G401 (cell line): ENCODE measurements around the gene FAM193A. TPM values are rescaled to one million over a fixed set of nuclear protein-coding genes. Genes with fewer than 3 reads are reported as not detected.
"Not testable (repeated sequence)": the region's sequence is repeated elsewhere in the genome, so short reads cannot be mapped to it uniquely, and the experiment has no call there.

ENCODE experiments used
- DNase-seq: peaks from one replicate; pipeline ENCODE4 v3.0.0-alpha.2; 2015; ENCODE audit warnings: low spot score
- in situ Hi-C: cut with HindIII; loops from 2 replicates; pipeline ENCODE4 v1.10.0; 2016; ENCODE audit warnings: low sequenced_read_pairs, mixed read lengths
- total RNA-seq: library from RNA; depleted of rRNA; stranded (reverse); fragments of >200 nt; shearing (Covaris generic); gene quantifications from 2 replicates; pipeline ENCODE4 v1.2.3, GENCODE V29; 2014; rRNA removed

Gene FAM193A
- total RNA-seq: 14.5 and 26.2 TPM in 2 replicates

GRCh38 chr4:2536193-2537010 is at the start of gene FAM193A:
Gene FAM193A, plus strand, starts transcription at chr4:2536647. Its CDS starts 269 bp downstream, at chr4:2536916.
- in situ Hi-C loops: no loop called here
- peak; percentile 99 for DNase-seq

GRCh38 chr4:2486981-2487380 is 49.5 kb upstream of the FAM193A start:
- DNase-seq: no peak
- in situ Hi-C loops: no loop called here

GRCh38 chr4:2487632-2488031 is 48.8 kb upstream of the FAM193A start:
- in situ Hi-C loops: no loop called here
- DNase-seq: no peak

- in situ Hi-C loops: no loop called here
- DNase-seq: no peak
Measured at GRCh38 chr4:2489081-2489805, 47.2 kb upstream of the FAM193A start.

- peak; percentile 81 for DNase-seq
- in situ Hi-C loops: no loop called here
Measured at GRCh38 chr4:2489841-2490552, 46.5 kb upstream of the FAM193A start.

- in situ Hi-C loops: no loop called here
- no peak for DNase-seq
Measured at GRCh38 chr4:2492970-2493369, 43.5 kb upstream of the FAM193A start.

- DNase-seq: no peak
- in situ Hi-C loops: no loop called here
Measured at GRCh38 chr4:2494992-2495391, 41.5 kb upstream of the FAM193A start.

GRCh38 chr4:2497324-2497723 is 39.1 kb upstream of the FAM193A start:
- in situ Hi-C loops: no loop called here
- DNase-seq: no peak

- in situ Hi-C loops: no loop called here
- DNase-seq: no peak
Measured at GRCh38 chr4:2497931-2498330, 38.5 kb upstream of the FAM193A start.

- in situ Hi-C loops: no loop called here
- no peak for DNase-seq
Measured at GRCh38 chr4:2500547-2500946, 35.9 kb upstream of the FAM193A start.

GRCh38 chr4:2501034-2501594 is 35.3 kb upstream of the FAM193A start:
- in situ Hi-C loops: no loop called here

GRCh38 chr4:2503809-2504208 is 32.6 kb upstream of the FAM193A start:
- no peak for DNase-seq
- in situ Hi-C loops: no loop called here

More at GRCh38 chr4:2501034-2501594, 35.3 kb upstream of the FAM193A start:
- no peak for DNase-seq

GRCh38 chr4:2507259-2507658 is 29.2 kb upstream of the FAM193A start:
- DNase-seq: no peak
- in situ Hi-C loops: no loop called here

- in situ Hi-C loops: no loop called here
- no peak for DNase-seq
Measured at GRCh38 chr4:2507855-2508254, 28.6 kb upstream of the FAM193A start.

- no peak for DNase-seq
- in situ Hi-C loops: no loop called here
Measured at GRCh38 chr4:2510351-2511259, 25.8 kb upstream of the FAM193A start.

GRCh38 chr4:2511645-2512131 is 24.8 kb upstream of the FAM193A start:
- in situ Hi-C loops: no loop called here
- DNase-seq: no peak

GRCh38 chr4:2512396-2513135 is 23.9 kb upstream of the FAM193A start:
- in situ Hi-C loops: no loop called here
- no peak for DNase-seq

- in situ Hi-C loops, DNase-seq: not testable (repeated sequence)
Measured at GRCh38 chr4:2514193-2514592, 22.3 kb upstream of the FAM193A start.
